MM.1S (cell line): Measurements from ENCODE around the gene DUSP28.

Experiments used
- DNase-seq: peaks from one replicate; pipeline ENCODE4 v3.0.0-alpha.2; 2015
- H2AFZ ChIP-seq: fragments of 300-600 bp; sonication (generic); 2 replicates; pipeline ENCODE4 v1.6.0; 2016; ENCODE audit warnings: antibody characterized with exemption, low read length
- H3F3A ChIP-seq: fragments of 300-600 bp; sonication (generic); 2 replicates; pipeline ENCODE4 v1.6.1; 2016; ENCODE audit warnings: mild to moderate bottlenecking, antibody characterized with exemption, low read length, moderate library complexity, mixed read lengths; ENCODE audit not compliant: insufficient read depth
- H3K27ac ChIP-seq: fragments of 300-600 bp; sonication (generic); 2 replicates; pipeline ENCODE4 v1.5.1; 2016; ENCODE audit warnings: mild to moderate bottlenecking, low read length
- H3K27me3 ChIP-seq: fragments of 300-600 bp; sonication (generic); replicated peaks from 2 replicates; pipeline ENCODE4 v1.6.0; 2016; ENCODE audit warnings: low read length; ENCODE audit not compliant: insufficient read depth
- H3K36me3 ChIP-seq: fragments of 300-600 bp; sonication (generic); replicated peaks from 2 replicates; pipeline ENCODE4 v1.6.1; 2016; ENCODE audit warnings: mild to moderate bottlenecking, low read length, mixed read lengths; ENCODE audit not compliant: insufficient read depth
- H3K4me1 ChIP-seq: fragments of 300-600 bp; sonication (generic); 2 replicates; pipeline ENCODE4 v1.6.1; 2016; ENCODE audit warnings: low read length, mixed read lengths
- H3K4me2 ChIP-seq: fragments of 300-600 bp; sonication (generic); 2 replicates; pipeline ENCODE4 v1.6.0; 2016; ENCODE audit warnings: low read depth, low read length
- H3K4me3 ChIP-seq: fragments of 300-600 bp; sonication (generic); 2 replicates; pipeline ENCODE4 v1.5.1; 2016; ENCODE audit warnings: low read length, mixed read lengths
- H3K79me2 ChIP-seq: fragments of 300-600 bp; sonication (generic); 2 replicates; pipeline ENCODE4 v1.6.1; 2016; ENCODE audit warnings: mixed run types, low read length, mixed read lengths
- H3K9ac ChIP-seq: fragments of 300-600 bp; sonication (generic); 2 replicates; pipeline ENCODE4 v1.6.1; 2016; ENCODE audit warnings: low read length, mixed read lengths
- H3K9me2 ChIP-seq: fragments of 300-600 bp; sonication (generic); replicated peaks from 2 replicates; pipeline ENCODE4 v1.6.1; 2016; ENCODE audit warnings: mild to moderate bottlenecking, low read length, mixed read lengths; ENCODE audit not compliant: insufficient read depth
- H3K9me3 ChIP-seq: fragments of 300-600 bp; sonication (generic); replicated peaks from 2 replicates; pipeline ENCODE4 v1.6.1; 2016; ENCODE audit warnings: mild to moderate bottlenecking, low read length, mixed read lengths; ENCODE audit not compliant: insufficient read depth
- H4K20me1 ChIP-seq: fragments of 300-600 bp; sonication (generic); 2 replicates; pipeline ENCODE4 v1.6.1; 2016; ENCODE audit warnings: mild to moderate bottlenecking, low read length, moderate library complexity, mixed read lengths; ENCODE audit not compliant: insufficient read depth
- EZH2 ChIP-seq: fragments of 300-600 bp; sonication (generic); optimal IDR thresholded peaks from 2 replicates; pipeline ENCODE3; 2017; ENCODE audit warnings: low read depth, mild to moderate bottlenecking, antibody characterized with exemption, low read length, mixed read lengths
- EZH2phosphoT487 ChIP-seq: fragments of 300-600 bp; sonication (generic); IDR thresholded peaks from 2 replicates; pipeline ENCODE4 v1.6.1; 2018; ENCODE audit warnings: antibody characterized with exemption, low read length
- TF ChIP-seq, protein P1 (sequence below): fragments of 300-600 bp; sonication (generic); IDR thresholded peaks from 2 replicates; pipeline ENCODE4 v1.5.1; 2016; ENCODE audit warnings: antibody characterized with exemption, low read length, mixed read lengths

The DUSP28 gene

DNA sequence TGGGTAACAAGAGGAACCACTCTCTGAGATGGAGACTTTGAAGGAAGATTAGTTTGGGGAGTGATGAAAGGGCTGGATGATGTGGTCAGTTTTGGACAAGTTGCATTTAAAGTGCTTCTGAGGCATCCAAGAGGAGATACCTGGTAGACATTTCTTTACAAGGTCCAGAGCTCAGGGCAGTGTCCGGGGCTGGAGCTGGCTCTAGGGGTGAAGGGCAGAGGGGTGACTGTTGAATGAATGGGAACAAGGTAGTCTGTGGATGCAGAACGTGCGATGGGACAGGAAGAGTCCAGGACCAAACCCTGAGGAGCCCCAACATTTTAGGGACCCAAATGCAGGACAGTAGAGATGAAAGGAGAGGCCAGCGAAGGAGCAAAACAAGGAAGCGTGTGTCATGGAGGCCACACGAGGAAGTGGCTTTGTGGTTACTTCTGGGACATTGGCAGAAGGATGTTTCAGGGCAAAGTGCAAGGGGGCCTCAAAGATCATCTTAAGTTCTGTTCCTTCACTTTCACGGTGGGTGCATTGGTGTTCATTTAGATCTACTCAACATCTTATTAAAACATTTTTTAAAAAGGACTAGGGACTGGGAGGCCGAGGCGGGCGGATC lies 51.5 kb downstream of the DUSP28 start:
- H3K4me1 ChIP-seq: no peaks in the 10 kb centered on the region
- TF ChIP-seq, protein P1, sequence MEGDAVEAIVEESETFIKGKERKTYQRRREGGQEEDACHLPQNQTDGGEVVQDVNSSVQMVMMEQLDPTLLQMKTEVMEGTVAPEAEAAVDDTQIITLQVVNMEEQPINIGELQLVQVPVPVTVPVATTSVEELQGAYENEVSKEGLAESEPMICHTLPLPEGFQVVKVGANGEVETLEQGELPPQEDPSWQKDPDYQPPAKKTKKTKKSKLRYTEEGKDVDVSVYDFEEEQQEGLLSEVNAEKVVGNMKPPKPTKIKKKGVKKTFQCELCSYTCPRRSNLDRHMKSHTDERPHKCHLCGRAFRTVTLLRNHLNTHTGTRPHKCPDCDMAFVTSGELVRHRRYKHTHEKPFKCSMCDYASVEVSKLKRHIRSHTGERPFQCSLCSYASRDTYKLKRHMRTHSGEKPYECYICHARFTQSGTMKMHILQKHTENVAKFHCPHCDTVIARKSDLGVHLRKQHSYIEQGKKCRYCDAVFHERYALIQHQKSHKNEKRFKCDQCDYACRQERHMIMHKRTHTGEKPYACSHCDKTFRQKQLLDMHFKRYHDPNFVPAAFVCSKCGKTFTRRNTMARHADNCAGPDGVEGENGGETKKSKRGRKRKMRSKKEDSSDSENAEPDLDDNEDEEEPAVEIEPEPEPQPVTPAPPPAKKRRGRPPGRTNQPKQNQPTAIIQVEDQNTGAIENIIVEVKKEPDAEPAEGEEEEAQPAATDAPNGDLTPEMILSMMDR: no peak
- TF ChIP-seq EZH2 (no peak), EZH2phosphoT487 (no peak)
- H3K9me3 ChIP-seq: no peaks in the 10 kb centered on the region
- no peak for DNase-seq
- H4K20me1 ChIP-seq: no peaks in the 10 kb centered on the region
- no peaks in the 10 kb centered on the region for H3F3A ChIP-seq
- no peaks in the 10 kb centered on the region for H3K9me2 ChIP-seq
- H3K4me2 ChIP-seq: no peak overlapping the region
- no peaks in the 10 kb centered on the region for H3K27me3 ChIP-seq
- no peak overlapping the region for H2AFZ ChIP-seq
- H3K9ac ChIP-seq: no peak overlapping the region
- no peaks in the 10 kb centered on the region for H3K36me3 ChIP-seq
- no peak overlapping the region for H3K4me3 ChIP-seq
- no peaks in the 10 kb centered on the region for H3K79me2 ChIP-seq
- H3K27ac ChIP-seq: no peak overlapping the region
